GM11168 (cell line): ENCODE results near the gene TIMM10B.
"Not testable (repeated sequence)": the region's sequence is repeated elsewhere in the genome, so short reads cannot be mapped to it uniquely, and the experiment has no call there.

Experiments
- in situ Hi-C: fragments of 300-500 bp; cut with MboI; formaldehyde crosslinking; loops from one replicate; pipeline ENCODE4 v1.12.0; 2022; ENCODE audit warnings: low sequenced_read_pairs; ENCODE audit not compliant: unreplicated experiment

Gene TIMM10B

DNA sequence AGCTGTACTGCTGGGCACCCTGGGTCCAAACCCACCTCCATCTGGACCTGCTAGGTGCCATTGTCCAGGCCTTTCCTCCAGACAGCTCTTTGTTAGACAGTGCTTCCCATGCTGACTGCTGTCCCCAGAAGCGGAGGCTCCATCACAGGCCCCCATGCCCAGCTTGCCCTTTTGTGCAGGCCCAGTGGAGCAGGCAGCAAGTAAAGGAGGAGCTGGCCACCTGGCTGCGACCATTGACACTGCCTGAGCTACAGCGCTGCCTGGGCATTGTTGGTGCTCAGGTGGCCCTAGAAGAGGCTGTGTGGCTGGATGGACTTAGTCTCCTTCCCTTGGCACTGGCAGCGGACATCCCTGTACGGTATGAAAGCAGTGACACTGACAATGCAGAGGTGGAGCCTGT is 17.2 kb downstream of the TIMM10B start:
- in situ Hi-C loops = no loop called here

DNA sequence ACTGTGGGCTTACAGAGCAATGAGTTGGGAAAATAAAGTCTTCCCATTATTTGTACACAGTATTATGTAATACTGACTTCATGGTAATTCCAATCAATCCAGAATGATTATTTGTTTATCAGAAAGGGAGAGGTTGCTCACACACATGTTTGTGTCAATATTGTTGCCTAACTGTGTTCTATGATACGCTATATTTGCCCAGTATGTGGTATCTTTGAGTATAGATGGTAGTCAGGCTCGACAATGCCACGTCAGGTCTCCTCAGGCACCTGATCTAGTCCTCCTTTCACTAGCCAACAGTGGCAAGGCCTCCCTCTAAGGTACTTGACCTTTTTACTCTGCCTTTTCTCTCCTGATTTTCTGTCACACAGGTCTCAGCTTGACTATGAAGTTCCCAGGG is 21.1 kb downstream of the TIMM10B start:
- in situ Hi-C loops = no loop called here

GRCh38 chr11:6504166-6504565 is 22.9 kb downstream of the TIMM10B start:
- in situ Hi-C loops = no loop called here

DNA sequence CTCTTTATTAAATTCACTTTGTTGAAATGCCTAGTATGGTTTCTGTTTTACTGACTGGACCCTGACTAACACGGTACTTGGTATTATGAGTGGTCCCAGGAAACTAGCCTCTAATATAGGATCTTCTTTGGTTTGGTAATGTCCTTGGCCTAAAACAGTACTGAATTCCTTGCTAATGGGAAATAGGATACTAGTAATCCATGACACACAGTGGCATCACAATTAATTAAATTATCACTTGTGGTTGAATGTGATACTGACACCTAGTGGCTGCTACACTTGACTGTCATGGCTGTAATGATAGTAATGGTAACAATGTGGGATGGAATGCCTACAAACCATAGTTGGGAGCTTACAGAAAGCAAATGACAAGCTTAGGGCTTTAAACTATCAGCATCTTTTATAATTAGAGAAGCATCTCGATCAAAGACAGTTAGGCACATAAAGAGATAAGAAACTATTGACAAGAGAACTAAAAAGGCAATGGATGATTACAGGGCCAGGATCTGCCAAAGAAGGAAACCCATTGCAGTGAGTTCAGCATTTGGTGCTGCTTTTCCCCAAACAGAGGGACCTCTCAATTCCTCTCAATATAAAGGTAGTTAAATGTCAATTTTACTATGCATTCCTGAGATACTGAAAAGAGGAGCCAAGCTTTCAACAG is 24.4 kb downstream of the TIMM10B start:
- in situ Hi-C loops = no loop called here

DNA sequence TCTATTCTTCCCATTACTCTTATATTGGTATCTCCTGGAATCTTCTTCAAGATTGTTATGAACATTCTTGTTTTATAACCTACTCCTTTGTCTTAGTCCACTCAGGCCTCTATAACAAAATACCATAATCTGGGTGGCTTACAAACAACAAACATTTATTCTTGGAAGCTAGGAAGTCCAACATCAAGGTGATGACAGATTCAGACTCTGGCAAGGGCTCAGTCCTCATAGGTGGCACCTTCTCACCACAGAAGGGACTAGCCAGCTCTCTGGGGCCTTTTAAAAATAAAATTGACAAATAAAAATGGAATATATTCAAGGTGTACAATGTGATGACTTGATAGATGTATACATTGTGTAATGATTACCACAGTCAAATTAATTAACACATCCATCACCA is 35.6 kb downstream of the TIMM10B start:
- in situ Hi-C loops = no loop called here

GRCh38 chr11:6520265-6520664 is 39.0 kb downstream of the TIMM10B start:
- in situ Hi-C loops = no loop called here

DNA sequence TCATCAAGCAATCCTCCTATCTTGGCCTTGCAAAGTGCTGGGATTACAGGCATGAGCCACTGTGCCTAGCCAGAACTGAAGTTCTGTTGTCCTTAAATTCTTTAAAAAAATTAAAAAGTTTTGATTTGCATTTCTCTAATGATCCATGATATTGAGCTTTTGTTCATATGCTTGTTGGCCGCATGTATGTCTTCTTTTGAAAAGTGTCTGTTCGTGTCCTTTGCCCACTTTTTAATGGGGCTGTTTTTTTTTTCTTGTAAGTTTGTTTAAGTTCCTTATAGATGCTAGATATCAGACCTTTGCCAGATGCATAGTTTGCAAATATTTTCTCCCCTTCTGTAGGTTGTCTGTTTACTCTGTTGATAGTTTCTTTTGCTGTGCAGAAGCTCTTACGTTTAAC is 40.6 kb downstream of the TIMM10B start:
- in situ Hi-C loops = not testable (repeated sequence)

DNA sequence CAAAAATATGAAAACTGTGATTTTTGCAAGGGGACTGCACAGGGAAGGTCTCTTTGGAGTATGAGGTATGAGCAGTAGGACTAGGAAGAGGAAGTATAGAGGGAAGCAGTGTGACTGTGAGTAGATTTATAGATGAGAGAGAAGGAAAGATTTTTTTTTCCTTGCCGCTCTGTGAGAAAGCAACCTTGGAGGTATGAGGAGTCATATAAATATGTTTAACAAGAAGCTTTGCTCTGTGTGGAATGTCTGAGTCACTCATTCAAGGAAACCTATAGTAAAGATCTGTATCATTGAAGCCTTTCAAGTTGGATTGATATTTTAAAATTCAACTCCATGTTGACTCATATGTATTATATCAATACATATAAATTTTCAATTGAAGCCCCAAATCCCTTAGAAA is 42.0 kb downstream of the TIMM10B start:
- in situ Hi-C loops = no loop called here

- in situ Hi-C loops = no loop called here
These were observed 45.3 kb downstream of the TIMM10B start for GRCh38 chr11:6526411-6527135.

DNA sequence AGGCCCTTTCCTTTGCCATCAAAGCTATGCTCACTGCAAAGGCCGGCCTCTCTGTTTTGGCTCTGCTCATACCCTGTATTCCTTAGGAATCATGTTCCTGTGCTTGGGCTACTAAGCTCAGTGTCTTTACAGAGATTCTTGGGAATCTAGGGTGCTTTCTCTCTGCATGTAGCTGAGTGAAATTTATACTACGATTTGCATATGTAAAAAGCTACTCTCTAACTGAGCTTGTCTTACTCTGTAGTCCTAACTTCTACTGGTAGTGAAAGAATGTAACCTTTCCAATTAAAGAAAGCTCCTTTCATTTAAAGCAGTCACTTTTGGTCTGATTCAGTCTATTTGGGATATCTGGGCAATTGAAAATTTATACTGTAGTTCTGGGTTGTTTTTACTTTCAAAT is 48.0 kb downstream of the TIMM10B start:
- in situ Hi-C loops = no loop called here

GRCh38 chr11:6530848-6531247 is 49.5 kb downstream of the TIMM10B start:
- in situ Hi-C loops = no loop called here

DNA sequence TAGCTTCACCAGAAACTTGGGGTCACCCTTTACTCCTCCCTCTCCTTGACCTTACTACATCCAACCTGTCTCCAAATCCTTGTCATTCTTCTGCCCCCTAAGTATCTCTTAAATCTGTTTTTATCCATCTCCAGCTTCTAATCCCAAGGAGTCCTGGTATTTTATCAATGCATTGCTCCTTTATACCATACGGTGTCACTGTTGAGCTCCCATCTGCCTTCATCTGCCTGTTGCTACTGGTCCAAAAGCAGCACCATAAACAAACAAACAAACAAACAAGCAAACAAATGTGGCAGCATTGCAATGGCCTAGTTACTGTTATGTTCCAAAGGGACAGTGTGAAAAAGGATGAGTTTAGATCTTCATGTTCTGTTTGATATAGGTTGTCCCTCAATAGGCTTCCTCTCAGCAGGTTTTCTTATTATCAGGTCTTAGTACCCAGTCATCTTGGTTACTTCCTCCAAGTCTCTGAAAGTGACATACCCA is 50.0 kb downstream of the TIMM10B start:
- in situ Hi-C loops = no loop called here
